HG03520 (cell line): ENCODE data around the gene ECT2L.

ENCODE experiments used
- ATAC-seq: cut with Tn5 transposase; IDR thresholded peaks from one replicate; pipeline ENCODE4 v1.9.1; 2021; ENCODE audit warnings: mild to moderate bottlenecking, moderate library complexity; ENCODE audit not compliant: unreplicated experiment

ECT2L gene, protein sequence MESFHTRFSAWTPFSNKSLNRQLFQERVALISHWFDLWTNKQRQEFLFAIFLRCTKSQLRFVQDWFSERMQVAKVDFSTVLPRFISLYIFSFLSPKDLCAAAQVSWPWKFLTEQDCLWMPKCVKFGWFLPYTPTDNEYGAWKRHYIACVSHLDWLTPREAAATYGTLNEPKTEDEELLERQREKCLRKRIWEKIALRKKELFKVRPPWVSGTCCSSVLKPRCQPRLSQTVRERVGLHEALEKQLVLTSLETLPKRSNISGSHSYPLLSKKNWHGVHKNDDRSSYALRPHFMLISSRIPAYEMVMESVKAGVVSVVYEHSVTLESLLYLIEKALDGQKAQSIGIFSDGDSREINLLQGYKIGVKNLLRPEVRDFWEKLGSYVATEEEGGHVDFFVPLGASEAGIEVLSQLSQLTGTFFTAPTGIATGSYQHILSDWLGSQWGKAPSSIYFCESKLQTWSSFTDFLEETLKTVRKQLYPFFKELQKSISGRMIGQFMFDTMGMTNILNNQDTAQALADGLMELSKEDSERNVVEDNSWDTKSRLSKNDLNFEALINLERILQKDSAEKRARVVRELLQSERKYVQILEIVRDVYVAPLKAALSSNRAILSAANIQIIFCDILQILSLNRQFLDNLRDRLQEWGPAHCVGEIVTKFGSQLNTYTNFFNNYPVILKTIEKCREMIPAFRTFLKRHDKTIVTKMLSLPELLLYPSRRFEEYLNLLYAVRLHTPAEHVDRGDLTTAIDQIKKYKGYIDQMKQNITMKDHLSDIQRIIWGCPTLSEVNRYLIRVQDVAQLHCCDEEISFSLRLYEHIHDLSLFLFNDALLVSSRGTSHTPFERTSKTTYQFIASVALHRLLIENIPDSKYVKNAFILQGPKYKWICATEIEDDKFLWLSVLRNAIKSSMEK

DNA sequence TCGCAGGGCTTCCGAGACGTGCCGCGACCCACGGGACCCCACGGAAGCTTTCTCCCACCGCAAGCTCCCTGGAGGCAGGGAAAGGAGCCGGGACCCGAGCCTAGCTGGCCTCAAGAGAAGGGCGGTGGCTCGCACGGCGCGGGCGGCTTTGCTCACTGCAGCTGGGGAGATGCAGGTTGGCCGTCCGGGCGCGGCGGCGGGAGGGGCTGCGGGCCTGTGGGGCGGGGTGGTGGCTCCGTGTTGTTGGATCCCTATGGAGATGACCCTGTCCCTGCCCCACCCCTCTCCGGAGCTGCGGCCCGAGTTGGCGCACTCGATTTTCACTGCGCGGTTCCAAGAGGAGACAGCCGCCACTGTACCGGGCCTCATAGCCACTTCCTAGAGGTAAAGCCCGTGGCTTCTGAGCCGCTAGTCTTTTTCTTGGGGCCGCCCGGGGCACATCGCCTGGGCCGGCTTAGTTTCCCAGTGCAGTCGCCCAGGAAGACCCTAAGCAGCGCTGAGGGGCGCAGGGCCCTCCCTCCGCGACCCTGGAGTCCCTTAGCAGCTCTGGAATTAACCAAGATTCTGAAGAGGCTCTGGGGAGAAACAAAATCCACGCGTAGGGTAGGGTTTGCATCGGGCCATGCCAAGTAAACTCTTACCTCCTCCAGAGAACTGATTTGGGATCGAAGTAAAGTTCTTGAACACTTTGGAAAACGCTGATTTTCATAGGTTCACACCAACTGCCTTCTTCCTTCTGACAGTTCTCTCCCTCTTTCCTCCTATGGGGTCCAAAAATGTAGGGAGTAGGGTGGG, at the start of gene ECT2L:
TSS of gene ECT2L (plus strand) at position 279 of the 795 bp plus-strand sequence. CDS start 17,188 bp downstream, outside the sequence.
- ATAC-seq = no peak

DNA sequence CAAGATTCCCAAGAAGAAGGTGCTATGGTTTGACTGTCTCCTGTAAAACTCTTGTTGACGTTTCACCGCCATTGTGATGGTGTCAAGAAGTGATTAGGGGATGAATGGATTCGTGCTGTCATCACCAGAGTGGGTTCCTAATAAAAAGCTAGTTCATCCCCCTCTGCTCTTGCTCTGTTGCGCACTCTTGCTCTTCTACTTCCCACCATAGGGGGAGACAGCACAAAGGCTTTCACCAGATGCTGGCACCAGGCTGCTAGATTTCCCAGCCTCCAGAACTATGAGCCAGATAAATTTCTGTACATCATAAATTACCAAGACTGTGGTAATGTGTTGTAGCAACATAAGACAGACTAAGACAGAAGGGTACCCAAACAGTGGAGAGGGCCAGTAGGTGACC, 43.9 kb upstream of the ECT2L start:
- no peak for ATAC-seq

DNA sequence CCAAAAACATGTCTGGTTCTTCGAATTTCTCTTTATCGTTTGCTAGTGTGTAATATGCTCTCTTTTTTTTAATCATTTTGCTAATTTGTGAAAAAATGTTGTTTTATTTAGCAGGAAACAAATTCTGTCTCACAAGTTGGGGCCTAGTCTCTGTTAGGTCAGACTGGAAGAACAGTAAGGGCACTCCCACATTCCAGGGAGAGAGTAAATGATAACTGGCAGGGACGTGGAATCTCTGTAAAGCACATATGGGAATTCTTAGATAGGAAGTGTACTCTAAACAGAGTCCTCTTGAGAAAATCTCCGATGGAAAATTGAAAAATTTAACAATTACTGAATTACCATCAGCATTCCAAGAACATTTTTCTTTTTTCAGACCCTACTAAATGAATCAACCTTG, 38.8 kb upstream of the ECT2L start:
- ATAC-seq = no peak

GRCh38 chr6:138765896-138766655, 29.8 kb upstream of the ECT2L start:
- no peak for ATAC-seq

- ATAC-seq = no peak
These were observed 26.7 kb upstream of the ECT2L start for GRCh38 chr6:138769102-138769676.

- ATAC-seq = peak; percentile 1
These were observed 23.2 kb upstream of the ECT2L start for GRCh38 chr6:138772596-138773176.

- peak; percentile 87 for ATAC-seq
These were observed 22.5 kb upstream of the ECT2L start, which contains the start of gene CCDC28A for GRCh38 chr6:138773177-138774091. TSS of gene CCDC28A (plus strand) at chr6:138773769. CDS start at chr6:138776121, 2,352 bp downstream.

GRCh38 chr6:138774370-138774769, 21.5 kb upstream of the ECT2L start:
- no peak for ATAC-seq

- ATAC-seq = no peak
These were observed 19.2 kb upstream of the ECT2L start for GRCh38 chr6:138776659-138777058.

GRCh38 chr6:138778331-138778730, 17.6 kb upstream of the ECT2L start:
- no peak for ATAC-seq

- ATAC-seq = no peak
These were observed 13.6 kb upstream of the ECT2L start for GRCh38 chr6:138782243-138782642.

- ATAC-seq = no peak
These were observed 10.8 kb upstream of the ECT2L start for GRCh38 chr6:138785079-138785478.

GRCh38 chr6:138785980-138786379, 9.9 kb upstream of the ECT2L start:
- no peak for ATAC-seq

- no peak for ATAC-seq
These were observed 8.7 kb upstream of the ECT2L start for GRCh38 chr6:138787138-138787537.

GRCh38 chr6:138796771-138797170, 884 bp downstream of the ECT2L start:
- ATAC-seq = no peak

DNA sequence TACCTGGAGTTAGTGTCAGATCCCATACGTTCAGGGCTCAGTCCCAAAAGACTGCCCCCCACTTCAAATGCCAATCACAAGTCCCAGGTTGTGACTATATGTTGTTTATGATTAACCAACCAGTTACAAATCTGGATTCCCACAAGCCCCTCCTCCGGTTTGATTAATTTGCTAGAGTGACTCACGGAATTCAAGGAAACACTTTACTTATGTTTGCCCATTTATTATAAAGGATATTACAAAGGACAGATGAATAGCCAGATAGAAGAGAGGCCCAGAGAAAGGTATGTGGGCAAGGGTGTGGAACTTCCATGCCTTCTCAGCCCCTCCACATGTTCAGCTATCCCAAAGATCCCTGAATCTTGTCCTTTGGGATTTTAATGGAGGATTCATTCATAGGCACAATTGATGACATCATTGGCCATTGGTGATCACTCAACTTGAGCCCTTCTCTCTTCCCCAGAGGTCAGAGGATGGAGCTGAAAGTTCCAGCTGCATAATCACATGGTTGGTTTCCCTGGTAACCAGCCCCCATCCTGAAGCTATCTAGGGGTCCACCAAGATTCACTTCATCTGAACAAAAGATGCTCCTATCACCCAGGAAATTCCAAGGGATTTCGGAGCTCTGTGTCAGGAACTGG, 2.0 kb downstream of the ECT2L start:
- no peak for ATAC-seq

- ATAC-seq = no peak
These were observed 4.7 kb downstream of the ECT2L start for GRCh38 chr6:138800377-138801150.
